ENCODE data around the gene MPZL2. TPM values are rescaled to one million over a fixed set of nuclear protein-coding genes. Genes with fewer than 3 reads are reported as not detected.

MPZL2 gene
- total and polyA plus RNA-seq, 9 of the 15 experiments (the other 6 are each of a cell fraction or from before 2014, with no cell fraction given): 0.09 to 0.28 (median 0.18) TPM; not detected in 2

DNA sequence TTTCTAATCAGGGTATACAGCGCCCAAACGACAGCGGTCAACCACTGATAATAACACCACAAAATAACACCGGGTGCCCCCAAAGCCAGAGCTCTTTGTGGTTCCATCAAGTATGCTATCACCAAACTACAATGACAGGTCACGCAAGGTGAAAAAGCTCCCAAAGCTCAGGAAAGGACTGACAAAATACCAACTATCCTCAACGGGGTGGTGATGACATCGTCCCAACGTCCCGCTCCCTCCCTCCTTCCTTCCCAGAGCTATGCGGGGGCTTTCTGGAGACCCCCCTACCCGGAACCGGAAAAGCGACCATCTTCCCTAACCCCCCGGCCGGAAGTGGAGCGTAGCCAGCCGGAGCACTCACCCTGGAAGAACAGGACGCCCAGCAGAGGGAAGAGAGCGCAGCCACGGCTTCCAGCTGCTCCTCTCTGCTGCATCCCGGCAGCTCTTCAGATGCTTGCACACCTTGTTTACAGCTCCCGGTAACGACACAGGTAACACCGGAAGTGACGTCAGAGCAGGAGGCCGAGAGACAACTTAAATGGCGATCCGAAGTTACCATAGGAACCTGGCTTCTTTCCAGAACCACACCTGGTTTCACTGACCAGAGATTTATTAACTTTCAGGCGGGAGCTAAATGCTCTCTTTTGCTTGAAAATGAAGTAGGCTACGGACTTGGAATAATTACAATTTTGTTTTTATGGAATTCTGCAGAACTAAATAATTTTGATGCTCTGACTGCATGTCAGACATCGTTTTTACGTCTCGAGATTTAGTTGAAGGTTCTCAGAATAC, 12.0 kb downstream of the MPZL2 start, which contains the start of gene MPZL3 (continued):
- TF ChIP-seq CHD7 (IDR thresholded peaks at IDR 0.05; ENCODE audit: low read depth, low read length): no peak
- TF ChIP-seq HOMEZ (CRISPR knock-in tag; IDR thresholded peaks at IDR 0.05): no peak
- TF ChIP-seq, protein P1, sequence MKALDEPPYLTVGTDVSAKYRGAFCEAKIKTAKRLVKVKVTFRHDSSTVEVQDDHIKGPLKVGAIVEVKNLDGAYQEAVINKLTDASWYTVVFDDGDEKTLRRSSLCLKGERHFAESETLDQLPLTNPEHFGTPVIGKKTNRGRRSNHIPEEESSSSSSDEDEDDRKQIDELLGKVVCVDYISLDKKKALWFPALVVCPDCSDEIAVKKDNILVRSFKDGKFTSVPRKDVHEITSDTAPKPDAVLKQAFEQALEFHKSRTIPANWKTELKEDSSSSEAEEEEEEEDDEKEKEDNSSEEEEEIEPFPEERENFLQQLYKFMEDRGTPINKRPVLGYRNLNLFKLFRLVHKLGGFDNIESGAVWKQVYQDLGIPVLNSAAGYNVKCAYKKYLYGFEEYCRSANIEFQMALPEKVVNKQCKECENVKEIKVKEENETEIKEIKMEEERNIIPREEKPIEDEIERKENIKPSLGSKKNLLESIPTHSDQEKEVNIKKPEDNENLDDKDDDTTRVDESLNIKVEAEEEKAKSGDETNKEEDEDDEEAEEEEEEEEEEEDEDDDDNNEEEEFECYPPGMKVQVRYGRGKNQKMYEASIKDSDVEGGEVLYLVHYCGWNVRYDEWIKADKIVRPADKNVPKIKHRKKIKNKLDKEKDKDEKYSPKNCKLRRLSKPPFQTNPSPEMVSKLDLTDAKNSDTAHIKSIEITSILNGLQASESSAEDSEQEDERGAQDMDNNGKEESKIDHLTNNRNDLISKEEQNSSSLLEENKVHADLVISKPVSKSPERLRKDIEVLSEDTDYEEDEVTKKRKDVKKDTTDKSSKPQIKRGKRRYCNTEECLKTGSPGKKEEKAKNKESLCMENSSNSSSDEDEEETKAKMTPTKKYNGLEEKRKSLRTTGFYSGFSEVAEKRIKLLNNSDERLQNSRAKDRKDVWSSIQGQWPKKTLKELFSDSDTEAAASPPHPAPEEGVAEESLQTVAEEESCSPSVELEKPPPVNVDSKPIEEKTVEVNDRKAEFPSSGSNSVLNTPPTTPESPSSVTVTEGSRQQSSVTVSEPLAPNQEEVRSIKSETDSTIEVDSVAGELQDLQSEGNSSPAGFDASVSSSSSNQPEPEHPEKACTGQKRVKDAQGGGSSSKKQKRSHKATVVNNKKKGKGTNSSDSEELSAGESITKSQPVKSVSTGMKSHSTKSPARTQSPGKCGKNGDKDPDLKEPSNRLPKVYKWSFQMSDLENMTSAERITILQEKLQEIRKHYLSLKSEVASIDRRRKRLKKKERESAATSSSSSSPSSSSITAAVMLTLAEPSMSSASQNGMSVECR (CRISPR knock-in tag; IDR thresholded peaks at IDR 0.05): peak; percentile 74
- TF ChIP-seq KAT8 (IDR thresholded peaks at IDR 0.05; ENCODE audit: low read depth): no peak
- no peak for TF ChIP-seq NFE2 (IDR thresholded peaks at IDR 0.05; ENCODE audit: low read depth)
- TF ChIP-seq CBFA2T3 (IDR thresholded peaks at IDR 0.05): no peak; the same call in 1 of the 2 replicates
- no peak for TF ChIP-seq MXD1 (CRISPR knock-in tag; IDR thresholded peaks at IDR 0.05; ENCODE audit: borderline replicate concordance, poor library complexity, severe bottlenecking)
- TF ChIP-seq ZKSCAN3 (CRISPR knock-in tag; IDR thresholded peaks at IDR 0.05): no peak

Data from K562 (cell line).